ENCODE results near the gene SMIM38.
"Not testable (repeated sequence)": the region's sequence is repeated elsewhere in the genome, so short reads cannot be mapped to it uniquely, and the experiment has no call there.

The SMIM38 gene

DNA sequence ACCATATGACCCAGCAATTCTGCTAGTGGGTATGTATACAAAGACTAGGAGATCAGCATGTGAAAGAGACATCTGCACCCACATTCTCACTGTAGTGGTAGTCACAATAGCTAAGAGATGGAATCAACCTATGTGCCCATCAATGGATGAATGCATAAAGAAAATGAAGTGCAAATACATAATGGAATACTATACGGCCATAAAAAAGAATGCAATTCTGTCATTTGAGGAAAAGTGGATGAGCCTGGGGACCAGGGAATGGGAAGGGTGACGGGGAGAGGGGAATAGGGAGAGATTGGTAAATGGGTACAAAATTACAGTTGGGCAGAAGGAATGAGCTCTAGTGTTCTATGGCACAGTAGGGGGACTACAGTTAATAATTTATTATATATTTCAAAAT, 26.7 kb upstream of the SMIM38 start:
- no peaks in the 10 kb centered on the region for H3K36me3 Mint-ChIP-seq (ENCODE audit: low read depth)
- H3K27ac Mint-ChIP-seq: no peak overlapping the region
- peaks cover 8% of the 10 kb centered on the region for H3K4me1 Mint-ChIP-seq (ENCODE audit: low read depth)
- no peak overlapping the region for H3K4me3 Mint-ChIP-seq
- H3K27me3 Mint-ChIP-seq: no peaks in the 10 kb centered on the region
- H3K9me3 Mint-ChIP-seq: peaks cover 12% of the 10 kb centered on the region

DNA sequence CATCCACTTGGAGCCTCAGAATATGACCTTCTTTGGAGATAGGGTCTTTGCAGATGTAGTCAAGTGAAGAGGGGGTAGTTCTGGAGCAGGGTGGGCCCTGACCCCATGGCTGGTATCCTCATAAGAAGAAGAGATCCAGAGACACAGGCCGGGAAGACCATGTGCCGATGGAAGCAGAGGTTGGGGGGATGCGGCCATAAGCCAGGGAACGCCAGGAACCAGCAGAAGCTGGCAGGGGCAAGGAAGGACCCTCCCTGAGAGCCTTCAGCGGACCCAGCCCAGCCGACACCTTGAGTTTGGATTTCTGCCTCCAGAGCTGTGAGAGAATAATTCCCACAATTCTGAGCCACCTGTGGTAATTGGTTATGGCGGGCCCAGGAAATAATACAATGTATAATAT, 26.1 kb upstream of the SMIM38 start:
- no peaks in the 10 kb centered on the region for H3K36me3 Mint-ChIP-seq (ENCODE audit: low read depth)
- H3K27ac Mint-ChIP-seq: no peak overlapping the region
- no peaks in the 10 kb centered on the region for H3K27me3 Mint-ChIP-seq
- peaks cover 8% of the 10 kb centered on the region for H3K4me1 Mint-ChIP-seq (ENCODE audit: low read depth)
- H3K9me3 Mint-ChIP-seq: peaks cover 12% of the 10 kb centered on the region
- no peak overlapping the region for H3K4me3 Mint-ChIP-seq

DNA sequence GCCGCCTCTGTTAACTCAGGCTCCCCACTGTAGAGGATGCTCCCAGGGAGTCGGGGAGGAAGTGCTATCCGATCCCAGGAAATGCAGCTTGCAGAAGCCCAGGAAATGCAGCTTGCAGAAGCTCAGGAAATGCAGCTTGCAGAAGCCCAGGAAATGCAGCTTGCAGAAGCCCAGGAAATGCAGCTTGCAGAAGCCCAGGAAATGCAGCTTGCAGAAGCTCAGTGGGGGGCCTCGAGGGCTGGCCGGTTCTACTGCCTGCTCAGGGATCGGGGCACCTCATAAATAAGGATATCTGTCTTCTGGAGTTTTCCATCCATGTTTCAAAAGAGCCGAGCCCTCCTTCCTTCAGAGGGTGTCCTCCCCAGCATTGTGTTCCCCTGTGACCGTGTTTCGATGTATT, 25.1 kb upstream of the SMIM38 start:
- Mint-ChIP-seq H3K27ac (no peak overlapping the region), H3K4me3 (no peak overlapping the region), H3K36me3 (ENCODE audit: low read depth) (no peaks in the 10 kb centered on the region), H3K4me1 (ENCODE audit: low read depth) (peaks cover 13% of the 10 kb centered on the region), H3K27me3 (no peaks in the 10 kb centered on the region), H3K9me3 (peaks cover 12% of the 10 kb centered on the region)

DNA sequence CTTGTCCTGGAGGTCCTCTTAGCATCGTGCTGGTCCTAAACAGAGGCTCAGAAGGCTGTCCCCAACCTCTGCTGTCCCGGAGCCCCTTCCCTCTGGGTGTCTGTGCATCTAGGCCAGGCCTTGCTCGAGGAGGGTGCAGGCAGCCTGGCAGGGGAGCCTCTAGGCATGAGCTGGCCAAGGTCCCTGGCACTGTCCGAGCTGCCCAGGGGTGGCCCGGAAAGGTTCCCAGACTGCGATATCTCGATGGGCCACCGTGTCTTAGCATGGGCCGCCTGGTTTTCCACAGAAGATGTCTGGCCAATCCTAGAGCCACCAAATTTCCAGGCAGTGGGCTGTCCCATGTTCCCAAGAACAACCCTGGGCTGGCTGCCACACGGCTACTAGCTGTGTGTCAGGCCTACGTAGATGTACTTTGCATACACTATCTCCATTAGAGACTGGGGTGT, 24.6 kb upstream of the SMIM38 start:
- H3K4me3 Mint-ChIP-seq: no peak overlapping the region
- no peak overlapping the region for H3K27ac Mint-ChIP-seq
- peaks cover 18% of the 10 kb centered on the region for H3K4me1 Mint-ChIP-seq (ENCODE audit: low read depth)
- no peaks in the 10 kb centered on the region for H3K27me3 Mint-ChIP-seq
- peaks cover 15% of the 10 kb centered on the region for H3K9me3 Mint-ChIP-seq
- peaks cover 4% of the 10 kb centered on the region for H3K36me3 Mint-ChIP-seq (ENCODE audit: low read depth)

DNA sequence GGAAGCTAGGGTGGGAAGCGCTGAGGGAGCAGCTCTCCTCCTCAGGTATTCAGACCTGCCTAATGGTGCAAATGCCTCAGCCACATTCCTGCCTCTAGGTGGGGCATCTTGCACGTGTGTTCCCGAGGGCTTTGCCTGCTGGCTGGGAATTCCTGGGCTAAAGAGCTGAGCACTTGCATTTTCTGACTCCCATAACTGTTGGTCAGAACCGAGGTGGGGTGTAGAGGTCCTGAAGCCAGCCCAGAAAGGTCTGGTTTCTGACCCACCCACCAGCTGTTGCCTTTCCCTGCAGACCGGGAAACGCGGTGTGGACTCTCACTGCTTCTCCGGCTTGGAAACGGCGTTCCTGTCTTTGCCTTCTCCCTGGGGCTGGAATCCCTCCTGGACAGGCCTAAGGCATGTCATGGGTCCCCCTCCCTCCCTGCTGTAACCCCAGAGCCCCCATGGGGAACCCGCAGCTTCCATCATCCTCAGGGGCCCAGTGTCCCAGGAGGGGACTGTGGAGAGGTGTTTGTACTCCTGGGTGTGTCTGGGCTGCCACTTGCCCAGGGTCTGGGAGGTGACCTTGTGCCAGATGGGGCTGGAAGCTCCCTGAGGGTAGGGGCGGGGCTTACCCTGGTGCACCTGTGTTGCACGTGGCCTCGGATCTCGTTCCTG, 24.0 kb upstream of the SMIM38 start:
- H3K36me3 Mint-ChIP-seq (ENCODE audit: low read depth): peaks cover 7% of the 10 kb centered on the region

DNA sequence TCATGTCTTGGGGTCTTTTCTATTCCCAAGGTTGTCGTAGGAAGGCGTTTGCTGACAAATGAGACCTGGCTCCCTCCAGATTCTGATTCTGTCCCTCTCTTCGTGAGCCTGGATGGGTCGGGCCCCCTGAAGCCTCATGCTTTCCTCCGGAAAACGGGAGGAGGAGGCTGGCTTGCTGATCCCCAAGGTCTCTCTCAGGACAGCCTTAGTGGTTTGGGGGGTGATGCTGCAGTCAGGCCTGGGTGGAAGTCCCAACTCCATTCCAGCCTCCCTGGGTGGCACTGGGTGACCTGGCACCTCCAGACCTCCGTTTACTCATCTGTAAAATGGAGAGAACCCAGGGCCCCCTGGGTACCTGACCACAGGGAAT, 23.4 kb upstream of the SMIM38 start:
- no peak overlapping the region for H3K4me3 Mint-ChIP-seq
- H3K27me3 Mint-ChIP-seq: no peaks in the 10 kb centered on the region
- no peak overlapping the region for H3K27ac Mint-ChIP-seq
- peaks cover 17% of the 10 kb centered on the region for H3K9me3 Mint-ChIP-seq
- H3K4me1 Mint-ChIP-seq (ENCODE audit: low read depth): peaks cover 20% of the 10 kb centered on the region
- H3K36me3 Mint-ChIP-seq (ENCODE audit: low read depth): peaks cover 7% of the 10 kb centered on the region

More for the DNA sequence above, 24.0 kb upstream of the SMIM38 start:
- peaks cover 17% of the 10 kb centered on the region for H3K9me3 Mint-ChIP-seq
- H3K27ac Mint-ChIP-seq: no peak overlapping the region
- no peak overlapping the region for H3K4me3 Mint-ChIP-seq
- no peaks in the 10 kb centered on the region for H3K27me3 Mint-ChIP-seq
- peaks cover 20% of the 10 kb centered on the region for H3K4me1 Mint-ChIP-seq (ENCODE audit: low read depth)

DNA sequence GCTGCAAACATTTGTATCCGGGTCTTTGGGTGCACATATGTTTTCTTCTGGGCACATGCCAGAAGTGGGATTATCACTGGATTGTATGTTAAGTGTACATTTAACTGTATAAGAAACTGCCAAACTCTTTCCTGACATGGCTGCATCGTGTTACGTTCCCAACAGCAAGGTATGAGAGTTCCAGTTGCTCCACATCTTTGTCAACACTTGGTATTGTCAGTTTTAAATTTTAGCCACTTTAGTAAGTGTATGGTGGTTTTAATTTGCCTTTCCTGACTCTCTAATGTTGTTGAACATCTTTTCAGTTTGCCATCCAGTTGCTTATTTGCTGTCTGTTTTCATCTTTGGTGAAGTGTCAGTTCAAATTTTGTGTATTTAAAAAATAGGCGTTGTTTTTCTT, 22.5 kb upstream of the SMIM38 start:
- Mint-ChIP-seq H3K4me1 (ENCODE audit: low read depth) (peaks cover 20% of the 10 kb centered on the region), H3K4me3 (no peak overlapping the region), H3K27me3 (no peaks in the 10 kb centered on the region), H3K36me3 (ENCODE audit: low read depth) (peaks cover 7% of the 10 kb centered on the region), H3K9me3 (peaks cover 12% of the 10 kb centered on the region), H3K27ac (no peak overlapping the region)

DNA sequence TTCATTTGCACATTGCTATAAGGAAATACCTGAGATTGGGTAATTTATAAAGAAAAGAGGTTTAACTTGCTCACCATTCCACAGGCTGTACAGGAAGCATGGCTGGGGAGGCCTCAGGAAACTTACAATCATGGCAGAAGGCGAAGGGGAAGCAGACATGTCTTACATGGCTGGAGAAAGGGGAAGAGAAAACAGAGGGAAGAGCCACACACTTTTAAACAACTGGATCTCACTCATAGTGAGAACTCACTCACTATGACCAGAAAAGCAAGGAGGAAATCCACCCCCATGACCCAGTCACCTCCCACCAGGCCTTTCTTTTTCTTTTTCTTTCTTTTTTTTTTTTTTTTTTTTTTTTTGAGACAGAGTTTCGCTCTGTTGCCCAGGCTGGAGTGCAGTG, 21.6 kb upstream of the SMIM38 start:
- peaks cover 20% of the 10 kb centered on the region for H3K4me1 Mint-ChIP-seq (ENCODE audit: low read depth)
- peak overlapping the region; percentile 50 for H3K27ac Mint-ChIP-seq

DNA sequence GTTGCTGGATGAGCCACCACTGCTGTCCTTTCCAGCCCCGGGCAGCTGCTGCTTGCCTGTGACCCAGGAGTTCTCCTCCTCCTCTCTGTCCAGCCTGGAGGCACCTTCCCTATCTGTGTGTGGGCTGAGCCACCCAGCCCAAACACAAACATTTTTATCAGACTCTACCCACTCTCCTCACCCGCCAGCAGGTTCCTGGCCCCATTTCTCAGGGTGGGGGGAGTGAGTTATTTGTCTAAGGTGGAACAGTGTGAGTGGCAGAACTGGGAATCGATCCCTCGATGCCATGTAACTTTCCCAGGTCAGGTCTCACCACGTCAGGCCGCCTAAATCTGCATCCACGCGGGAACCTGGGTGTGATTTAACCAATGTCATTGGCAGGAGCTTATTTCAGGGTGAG, 20.8 kb upstream of the SMIM38 start:
- Mint-ChIP-seq H3K4me3 (no peak overlapping the region), H3K36me3 (ENCODE audit: low read depth) (peaks cover 7% of the 10 kb centered on the region), H3K27ac (no peak overlapping the region), H3K9me3 (peaks cover 6% of the 10 kb centered on the region), H3K4me1 (ENCODE audit: low read depth) (peaks cover 20% of the 10 kb centered on the region), H3K27me3 (no peaks in the 10 kb centered on the region)

More for the DNA sequence above, 21.6 kb upstream of the SMIM38 start:
- not testable (repeated sequence) for H3K9me3 Mint-ChIP-seq; H3K4me3 Mint-ChIP-seq; H3K27me3 Mint-ChIP-seq; H3K36me3 Mint-ChIP-seq (ENCODE audit: low read depth)

DNA sequence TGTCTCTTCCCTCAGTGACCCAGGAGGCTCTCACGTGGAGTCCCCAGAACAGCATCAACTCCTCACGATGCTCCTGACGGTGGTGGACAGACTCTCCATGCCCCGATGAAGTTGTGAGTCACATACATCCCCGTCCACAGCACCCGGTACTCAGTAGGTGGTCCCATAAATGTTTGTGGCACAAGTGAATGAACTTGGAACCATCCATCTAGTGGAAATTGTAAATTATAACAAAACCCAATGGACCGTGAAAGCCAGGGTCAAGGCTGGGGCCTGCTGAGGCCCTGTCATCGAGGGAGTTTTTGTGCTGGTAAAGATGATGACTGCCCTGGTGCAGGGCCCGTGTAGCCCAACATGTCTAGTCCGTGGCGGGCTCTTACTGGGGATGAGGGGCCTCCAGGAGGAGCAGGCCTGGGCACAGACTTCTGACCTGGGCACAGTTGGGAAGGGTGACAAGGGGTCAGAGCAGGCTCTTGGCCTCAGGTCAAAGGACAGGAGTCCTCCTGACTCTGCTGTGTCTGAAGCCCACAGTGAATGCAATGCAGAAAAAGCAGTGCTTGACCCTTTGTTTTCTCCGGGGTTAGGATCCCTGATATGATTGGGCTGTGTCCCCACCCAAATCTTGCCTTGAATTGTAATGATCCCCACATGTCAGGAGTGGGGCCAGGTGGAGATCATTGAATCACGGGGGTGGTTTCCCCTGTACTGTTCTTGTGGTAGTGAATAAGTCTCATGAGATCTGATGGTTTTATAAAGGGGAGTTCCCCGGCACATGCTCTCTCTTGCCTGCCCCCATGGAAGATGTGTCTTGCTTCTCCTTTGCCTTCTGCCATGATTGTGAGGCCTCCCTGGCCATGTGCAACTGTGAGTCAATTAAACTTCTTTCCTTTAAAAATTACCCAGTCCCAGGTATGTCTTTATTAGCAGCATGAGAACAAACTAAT, 20.0 kb upstream of the SMIM38 start:
- H3K27me3 Mint-ChIP-seq: no peaks in the 10 kb centered on the region
- H3K4me1 Mint-ChIP-seq (ENCODE audit: low read depth): peaks cover 20% of the 10 kb centered on the region
- no peak overlapping the region for H3K27ac Mint-ChIP-seq
- H3K9me3 Mint-ChIP-seq: peaks cover 6% of the 10 kb centered on the region
- no peak overlapping the region for H3K4me3 Mint-ChIP-seq
- peaks cover 7% of the 10 kb centered on the region for H3K36me3 Mint-ChIP-seq (ENCODE audit: low read depth)

DNA sequence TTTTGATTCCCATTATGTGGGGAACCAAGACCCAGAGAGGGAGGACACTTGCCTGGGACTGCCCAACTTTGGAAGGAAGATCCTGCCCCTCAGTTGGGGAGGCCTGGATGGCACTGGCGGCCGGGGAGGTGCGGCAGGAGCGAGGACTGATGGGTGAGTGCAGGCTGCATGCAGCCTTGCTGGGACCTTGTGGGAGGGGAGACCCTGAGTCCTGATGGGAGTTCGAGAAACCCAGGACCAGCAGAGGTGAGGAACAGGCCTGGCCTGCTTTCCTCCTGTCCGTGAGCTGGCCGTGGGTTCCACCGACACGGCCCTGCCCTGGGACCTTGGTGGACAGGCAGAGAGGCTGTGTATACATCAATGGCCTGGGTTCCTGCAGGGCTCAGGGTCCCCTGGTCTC, 19.3 kb upstream of the SMIM38 start:
- Mint-ChIP-seq H3K36me3 (ENCODE audit: low read depth) (peaks cover 7% of the 10 kb centered on the region), H3K4me1 (ENCODE audit: low read depth) (peaks cover 20% of the 10 kb centered on the region), H3K27me3 (peaks cover under 1% of the 10 kb centered on the region), H3K9me3 (peaks cover 6% of the 10 kb centered on the region), H3K27ac (no peak overlapping the region), H3K4me3 (no peak overlapping the region)

DNA sequence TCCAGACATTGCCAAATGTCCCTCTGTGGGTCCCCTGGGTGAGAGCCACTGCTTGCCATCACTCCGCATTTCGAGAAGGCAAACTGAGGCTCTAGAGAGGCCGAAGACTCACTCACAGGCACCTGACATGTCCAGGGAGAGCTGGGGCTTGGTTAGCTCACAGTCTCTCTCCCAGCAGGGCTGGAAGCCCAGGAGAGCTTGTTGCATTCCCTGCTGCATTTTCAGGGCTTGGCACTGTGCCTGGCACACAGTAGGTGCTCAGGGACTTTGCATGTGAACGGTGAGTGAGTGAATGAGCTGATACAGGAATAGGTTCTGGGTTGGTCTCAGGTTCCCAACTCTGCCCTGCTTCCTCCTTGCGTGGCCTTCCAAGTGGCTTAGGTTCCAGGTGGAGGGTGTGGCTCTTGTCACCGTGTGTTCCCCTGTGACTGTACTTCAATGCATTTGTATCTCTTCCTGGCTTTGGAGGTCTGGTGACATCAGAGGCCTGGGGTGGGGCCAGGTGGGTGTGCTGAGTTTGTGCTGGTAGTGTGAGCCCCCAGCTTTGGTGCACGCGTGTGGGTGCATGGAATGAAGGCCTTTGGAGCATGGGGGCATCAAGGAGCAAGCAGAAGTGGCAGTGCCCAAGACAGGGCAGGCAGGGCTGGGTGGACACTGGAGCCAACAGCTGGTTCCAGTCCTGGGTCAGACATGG, 18.4 kb upstream of the SMIM38 start:
- peaks cover 28% of the 10 kb centered on the region for H3K4me1 Mint-ChIP-seq (ENCODE audit: low read depth)
- peaks cover 7% of the 10 kb centered on the region for H3K36me3 Mint-ChIP-seq (ENCODE audit: low read depth)
- no peak overlapping the region for H3K27ac Mint-ChIP-seq
- peaks cover 5% of the 10 kb centered on the region for H3K27me3 Mint-ChIP-seq
- peaks cover 13% of the 10 kb centered on the region for H3K9me3 Mint-ChIP-seq
- no peak overlapping the region for H3K4me3 Mint-ChIP-seq

DNA sequence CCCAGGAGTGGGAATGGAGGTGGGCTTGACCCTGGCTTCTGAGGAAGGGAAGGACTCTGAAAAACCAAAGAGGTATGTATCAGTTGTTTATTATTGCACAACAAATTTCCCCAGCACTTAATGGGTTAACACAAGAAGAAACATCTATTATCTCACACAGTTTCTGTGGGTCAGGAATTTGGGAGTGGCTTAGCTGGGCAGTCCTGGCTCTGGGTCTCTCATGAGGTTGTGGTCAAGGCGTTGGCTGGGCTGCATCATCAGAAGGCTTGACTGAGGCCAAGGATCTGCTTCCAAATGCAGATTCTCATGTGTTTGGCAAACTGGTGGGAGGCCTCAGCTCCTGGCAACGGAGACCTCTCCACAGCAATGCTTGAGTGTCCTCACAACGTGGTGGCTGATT, 17.5 kb upstream of the SMIM38 start:
- Mint-ChIP-seq H3K27me3 (peaks cover 5% of the 10 kb centered on the region), H3K9me3 (peaks cover 13% of the 10 kb centered on the region), H3K4me1 (ENCODE audit: low read depth) (peaks cover 30% of the 10 kb centered on the region), H3K36me3 (ENCODE audit: low read depth) (peaks cover 7% of the 10 kb centered on the region), H3K27ac (no peak overlapping the region), H3K4me3 (no peak overlapping the region)

DNA sequence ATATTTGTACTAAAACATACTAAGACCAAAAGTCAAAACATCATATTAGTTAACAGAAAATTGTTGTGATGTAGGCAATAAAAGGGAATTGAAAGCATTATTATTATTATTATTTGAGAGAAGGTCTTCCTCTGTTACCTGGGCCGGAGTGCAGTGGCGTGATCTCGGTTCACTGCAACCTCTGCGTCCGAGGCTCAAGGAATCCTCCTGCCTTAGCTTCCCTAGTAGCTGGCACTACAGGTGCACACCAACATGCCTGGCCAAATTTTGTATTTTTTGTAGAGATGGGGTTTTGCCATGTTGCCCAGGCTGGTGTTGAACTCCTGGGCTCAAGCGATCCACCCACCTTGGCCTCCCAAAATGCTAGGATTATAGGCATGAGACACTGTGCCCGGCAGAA, 15.6 kb upstream of the SMIM38 start:
- Mint-ChIP-seq H3K4me1 (ENCODE audit: low read depth) (peaks cover 33% of the 10 kb centered on the region), H3K9me3 (peaks cover 17% of the 10 kb centered on the region), H3K36me3 (ENCODE audit: low read depth) (peaks cover 11% of the 10 kb centered on the region)
- H3K27me3 Mint-ChIP-seq, H3K27ac Mint-ChIP-seq, H3K4me3 Mint-ChIP-seq: not testable (repeated sequence)

DNA sequence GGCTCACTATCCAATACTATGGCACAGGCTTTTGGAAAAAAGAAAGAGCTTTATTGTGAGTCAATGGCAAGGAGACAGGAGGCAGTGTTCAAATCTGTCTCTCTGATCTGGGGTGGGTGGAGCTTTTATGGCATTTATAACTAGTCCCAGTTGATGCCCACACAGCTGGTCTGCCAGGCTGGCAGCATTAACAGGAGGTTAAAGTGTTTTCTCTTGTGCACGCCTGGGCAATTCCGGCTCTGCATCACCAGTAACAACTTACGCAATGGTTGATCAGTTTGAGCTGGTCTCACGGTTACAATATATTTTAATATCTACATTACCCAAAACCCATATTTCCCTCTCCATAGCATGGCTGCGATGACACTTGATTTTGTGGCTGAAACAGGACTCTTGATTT, 15.1 kb upstream of the SMIM38 start:
- peaks cover 35% of the 10 kb centered on the region for H3K4me1 Mint-ChIP-seq (ENCODE audit: low read depth)
- H3K4me3 Mint-ChIP-seq: no peak overlapping the region
- H3K36me3 Mint-ChIP-seq (ENCODE audit: low read depth): peaks cover 14% of the 10 kb centered on the region
- H3K27ac Mint-ChIP-seq: no peak overlapping the region
- peaks cover 20% of the 10 kb centered on the region for H3K9me3 Mint-ChIP-seq
- H3K27me3 Mint-ChIP-seq: peaks cover 8% of the 10 kb centered on the region

Data from stimulated activated naive CD8-positive, alpha-beta T cell treated with anti-CD3 and anti-CD28 coated beads, Interleukin-15, Interleukin-2, amounts not matched to agents 100 ng/mL and 50 ng/mL, for 24 hours (primary cell).